ENCODE data around the gene ACTN1.

The ACTN1 gene

DNA sequence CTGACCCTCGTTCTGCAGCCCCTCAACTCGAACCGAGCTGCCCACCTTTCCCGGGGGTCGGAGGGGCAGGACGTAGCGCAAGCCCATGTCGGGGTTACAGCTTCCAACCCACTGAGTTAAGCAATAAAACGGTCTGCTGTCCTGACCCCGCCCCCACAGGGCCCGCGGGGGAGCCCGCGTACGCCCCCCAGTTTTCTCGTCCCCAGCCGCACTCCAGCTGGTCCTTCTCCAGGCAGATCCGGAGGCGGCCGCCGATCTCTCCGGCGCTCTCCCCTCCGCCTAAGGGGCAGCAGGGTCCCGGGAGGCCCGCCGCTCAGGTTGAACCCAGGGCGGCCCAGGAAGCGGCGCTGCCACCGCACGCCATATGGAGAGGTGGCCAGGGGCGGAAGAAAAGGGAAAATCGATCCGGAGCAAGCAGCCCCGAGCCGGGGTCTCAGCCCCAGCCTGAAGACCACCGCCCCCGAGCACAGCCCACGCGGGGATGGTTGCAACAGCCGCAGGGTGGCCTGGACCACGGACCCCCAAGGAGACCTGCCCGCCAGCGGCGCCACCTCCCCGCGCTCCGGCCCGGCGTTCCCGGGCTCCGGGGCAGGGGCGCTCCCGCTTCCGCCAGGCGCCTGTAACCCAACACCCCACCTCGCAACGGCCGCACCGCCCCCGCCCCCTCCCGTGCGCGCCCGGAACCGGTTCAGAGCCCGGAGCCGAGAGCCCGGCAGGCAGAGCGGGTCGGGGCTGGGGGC lies 760 bp downstream of the ACTN1 start:
- peak; percentile 6; the same call in 2 of the 3 replicates for ATAC-seq (ENCODE audit: low read depth)
- Histone ChIP-seq H3K4me3 (ENCODE audit: severe bottlenecking) (peak overlapping the region; percentile 91), H3K4me1 (ENCODE audit: insufficient read depth, poor library complexity, severe bottlenecking) (peaks cover 58% of the 10 kb centered on the region), H3K27ac (ENCODE audit: poor library complexity, severe bottlenecking) (peak overlapping the region; percentile 98), H3K27me3 (ENCODE audit: insufficient read depth, poor library complexity, severe bottlenecking) (no peaks in the 10 kb centered on the region), H3K36me3 (ENCODE audit: low read depth) (peaks cover 52% of the 10 kb centered on the region), H3K9me3 (ENCODE audit: severe bottlenecking) (no peaks in the 10 kb centered on the region)
- no peak for DNase-seq (ENCODE audit: low spot score)
- TF ChIP-seq, protein P1, sequence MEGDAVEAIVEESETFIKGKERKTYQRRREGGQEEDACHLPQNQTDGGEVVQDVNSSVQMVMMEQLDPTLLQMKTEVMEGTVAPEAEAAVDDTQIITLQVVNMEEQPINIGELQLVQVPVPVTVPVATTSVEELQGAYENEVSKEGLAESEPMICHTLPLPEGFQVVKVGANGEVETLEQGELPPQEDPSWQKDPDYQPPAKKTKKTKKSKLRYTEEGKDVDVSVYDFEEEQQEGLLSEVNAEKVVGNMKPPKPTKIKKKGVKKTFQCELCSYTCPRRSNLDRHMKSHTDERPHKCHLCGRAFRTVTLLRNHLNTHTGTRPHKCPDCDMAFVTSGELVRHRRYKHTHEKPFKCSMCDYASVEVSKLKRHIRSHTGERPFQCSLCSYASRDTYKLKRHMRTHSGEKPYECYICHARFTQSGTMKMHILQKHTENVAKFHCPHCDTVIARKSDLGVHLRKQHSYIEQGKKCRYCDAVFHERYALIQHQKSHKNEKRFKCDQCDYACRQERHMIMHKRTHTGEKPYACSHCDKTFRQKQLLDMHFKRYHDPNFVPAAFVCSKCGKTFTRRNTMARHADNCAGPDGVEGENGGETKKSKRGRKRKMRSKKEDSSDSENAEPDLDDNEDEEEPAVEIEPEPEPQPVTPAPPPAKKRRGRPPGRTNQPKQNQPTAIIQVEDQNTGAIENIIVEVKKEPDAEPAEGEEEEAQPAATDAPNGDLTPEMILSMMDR (IDR thresholded peaks at IDR 0.05; ENCODE audit: poor library complexity, severe bottlenecking), result no peak

DNA sequence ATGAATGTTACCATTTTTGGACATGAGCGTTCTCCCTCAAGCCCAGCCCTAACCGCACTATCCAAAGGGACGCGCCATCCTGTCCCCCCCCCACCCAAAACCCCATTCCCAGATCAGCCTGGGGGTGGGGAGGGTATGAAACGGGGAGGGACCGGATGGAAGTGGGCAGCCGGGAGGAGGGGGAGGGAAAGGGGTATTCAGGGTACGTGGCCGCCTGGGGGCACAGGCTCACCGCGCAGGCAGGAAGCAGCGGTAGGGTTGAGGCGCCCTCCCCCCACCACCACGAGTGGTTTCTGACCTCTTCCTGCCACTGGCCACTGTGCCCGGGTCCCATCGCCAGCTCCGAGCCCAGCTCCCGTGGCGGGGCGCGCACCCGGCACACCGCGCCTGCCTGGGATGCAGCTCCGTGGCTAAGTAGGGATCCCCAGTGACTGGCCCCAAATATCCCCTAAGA lies 1.4 kb downstream of the ACTN1 start:
- no peaks in the 10 kb centered on the region for H3K27me3 ChIP-seq (ENCODE audit: insufficient read depth, poor library complexity, severe bottlenecking)
- peaks cover 64% of the 10 kb centered on the region for H3K4me1 ChIP-seq (ENCODE audit: insufficient read depth, poor library complexity, severe bottlenecking)
- TF ChIP-seq, protein P1 (IDR thresholded peaks at IDR 0.05; ENCODE audit: poor library complexity, severe bottlenecking), result peak; percentile 4
- no peaks in the 10 kb centered on the region for H3K9me3 ChIP-seq (ENCODE audit: severe bottlenecking)
- ATAC-seq (ENCODE audit: low read depth), result peak; percentile 35
- DNase-seq (ENCODE audit: low spot score), result peak; percentile 99
- peaks cover 58% of the 10 kb centered on the region for H3K36me3 ChIP-seq (ENCODE audit: low read depth)
- peak overlapping the region; percentile 91 for H3K4me3 ChIP-seq (ENCODE audit: severe bottlenecking)
- peak overlapping the region; percentile 98 for H3K27ac ChIP-seq (ENCODE audit: poor library complexity, severe bottlenecking)

DNA sequence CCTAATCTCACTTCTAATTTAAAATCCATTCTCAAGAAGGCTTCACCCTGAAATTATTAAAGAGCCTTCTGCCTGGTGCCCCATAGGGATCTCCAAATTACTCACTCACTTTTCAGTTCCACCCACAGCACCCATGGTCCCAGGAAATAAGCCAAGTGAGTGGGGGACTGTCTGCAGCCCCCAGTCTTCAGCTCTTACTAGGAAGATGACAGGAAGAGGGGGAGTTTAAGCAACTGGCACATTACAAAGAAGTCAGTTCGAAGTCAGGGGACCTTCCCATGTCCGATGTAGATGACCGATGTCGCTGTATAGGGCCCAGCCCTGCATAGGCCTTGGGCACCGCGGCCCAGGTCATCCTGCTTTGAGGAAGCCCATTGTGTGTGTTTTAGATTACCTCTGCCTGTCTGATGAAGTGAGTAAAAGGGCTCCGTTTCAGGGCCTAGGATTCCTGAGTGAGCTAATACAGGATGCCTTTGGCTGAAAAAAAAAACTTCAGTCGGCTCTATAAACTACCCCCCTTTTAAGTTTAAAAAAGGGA lies 1.9 kb downstream of the ACTN1 start:
- no peaks in the 10 kb centered on the region for H3K9me3 ChIP-seq (ENCODE audit: severe bottlenecking)
- ATAC-seq (ENCODE audit: low read depth) (no peak; the same call in 2 of the 3 replicates), DNase-seq (ENCODE audit: low spot score) (no peak)
- peaks cover 69% of the 10 kb centered on the region for H3K4me1 ChIP-seq (ENCODE audit: insufficient read depth, poor library complexity, severe bottlenecking)
- peak overlapping the region; percentile 98 for H3K27ac ChIP-seq (ENCODE audit: poor library complexity, severe bottlenecking)
- peak overlapping the region; percentile 91 for H3K4me3 ChIP-seq (ENCODE audit: severe bottlenecking)
- peaks cover 63% of the 10 kb centered on the region for H3K36me3 ChIP-seq (ENCODE audit: low read depth)
- TF ChIP-seq, protein P1 (IDR thresholded peaks at IDR 0.05; ENCODE audit: poor library complexity, severe bottlenecking), result no peak
- no peaks in the 10 kb centered on the region for H3K27me3 ChIP-seq (ENCODE audit: insufficient read depth, poor library complexity, severe bottlenecking)

DNA sequence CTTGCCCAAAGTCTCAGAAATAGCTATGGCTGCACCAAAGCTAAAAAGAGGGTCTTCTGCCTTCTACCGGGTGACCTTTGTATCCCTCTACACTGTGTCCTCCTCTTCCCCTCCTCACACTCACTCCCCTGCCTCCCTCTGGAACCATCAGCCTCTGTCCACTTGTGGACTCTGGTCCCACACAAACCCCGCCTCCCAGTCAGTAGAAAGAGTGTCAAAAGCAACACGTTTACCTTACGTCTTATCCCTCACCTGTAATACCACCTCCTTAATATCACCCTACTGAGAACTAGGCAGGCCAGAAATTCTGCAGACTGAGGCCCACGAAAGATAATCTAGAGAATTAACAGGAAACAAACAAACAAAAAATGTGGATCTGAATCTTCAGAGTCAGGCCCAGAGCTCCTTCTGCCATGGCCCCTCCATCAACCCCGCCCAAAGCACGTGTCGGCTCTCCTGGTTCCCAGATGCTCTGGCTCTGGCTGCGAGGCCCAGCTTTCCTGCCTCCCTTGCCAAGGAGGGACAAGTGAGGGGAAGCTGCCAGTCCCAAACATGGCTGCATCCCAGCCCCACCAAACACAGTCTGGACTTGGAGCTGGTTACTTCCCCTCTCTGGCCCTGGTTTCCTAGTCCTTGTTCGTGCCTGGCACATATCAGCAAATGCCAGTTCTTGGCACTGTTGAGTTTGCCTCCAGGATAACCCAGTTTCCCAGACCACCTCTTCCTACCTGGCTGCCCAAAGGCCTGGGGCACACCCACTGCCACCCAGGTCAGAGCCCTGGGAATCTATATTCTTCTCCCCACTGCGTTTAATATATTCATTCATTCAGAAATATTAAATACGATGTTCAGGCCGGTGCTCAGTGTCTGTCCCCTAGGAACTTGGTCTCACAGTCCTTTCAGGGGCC lies 2.7 kb downstream of the ACTN1 start:
- H3K27me3 ChIP-seq (ENCODE audit: insufficient read depth, poor library complexity, severe bottlenecking), result no peaks in the 10 kb centered on the region
- peaks cover 72% of the 10 kb centered on the region for H3K4me1 ChIP-seq (ENCODE audit: insufficient read depth, poor library complexity, severe bottlenecking)
- TF ChIP-seq, protein P1 (IDR thresholded peaks at IDR 0.05; ENCODE audit: poor library complexity, severe bottlenecking), result no peak
- ATAC-seq (ENCODE audit: low read depth) (no peak), DNase-seq (ENCODE audit: low spot score) (no peak)
- no peaks in the 10 kb centered on the region for H3K9me3 ChIP-seq (ENCODE audit: severe bottlenecking)
- peak overlapping the region; percentile 98 for H3K27ac ChIP-seq (ENCODE audit: poor library complexity, severe bottlenecking)
- peaks cover 71% of the 10 kb centered on the region for H3K36me3 ChIP-seq (ENCODE audit: low read depth)
- H3K4me3 ChIP-seq (ENCODE audit: severe bottlenecking), result peak overlapping the region; percentile 91
